ENCODE data around the gene NOBOX.
A peak's percentile ranks its signal among the peaks of the same experiment; 100 is the strongest.

The NOBOX gene

GRCh38 chr7:144398911-144399310, 4.6 kb downstream of the NOBOX start:
- CTCF ChIA-PET = interaction anchor here (1.6 kb wide), 1 partner anchor 13 kb away, joined by 3 read pairs; no protein-coding TSS in a partner anchor
- POLR2A ChIA-PET = no interaction called here
- no peak for TF ChIP-seq CTCF (IDR thresholded peaks at IDR 0.05; ENCODE audit: control extremely low read depth, extremely low read depth, low read depth, missing control alignments)
- DNase-seq (ENCODE audit: extremely low spot score) = no peak

- no peak for TF ChIP-seq CTCF (IDR thresholded peaks at IDR 0.05; ENCODE audit: control extremely low read depth, extremely low read depth, low read depth, missing control alignments)
- CTCF ChIA-PET = interaction anchor here (2.0 kb wide), 1 partner anchor 11 kb away, joined by 5 read pairs; no protein-coding TSS in a partner anchor
Measured at GRCh38 chr7:144398291-144398690, 5.2 kb downstream of the NOBOX start.

GRCh38 chr7:144397086-144397485, 6.4 kb downstream of the NOBOX start:
- DNase-seq (ENCODE audit: extremely low spot score) = no peak
- POLR2A ChIA-PET = no interaction called here
- CTCF ChIA-PET = interaction anchor here (2.0 kb wide), 1 partner anchor 10 kb away, joined by 5 read pairs; no protein-coding TSS in a partner anchor
- no peak for TF ChIP-seq CTCF (IDR thresholded peaks at IDR 0.05; ENCODE audit: control extremely low read depth, extremely low read depth, low read depth, missing control alignments)

More at GRCh38 chr7:144398291-144398690, 5.2 kb downstream of the NOBOX start:
- no peak for DNase-seq (ENCODE audit: extremely low spot score)
- POLR2A ChIA-PET = no interaction called here

- TF ChIP-seq CTCF (IDR thresholded peaks at IDR 0.05; ENCODE audit: control extremely low read depth, extremely low read depth, low read depth, missing control alignments) = peak; percentile 54
- CTCF ChIA-PET = interaction anchor here (0.6 to 3.0 kb wide), 11 partner anchors 9 to 217 kb away, joined by 3 to 17 read pairs (median 5); no protein-coding TSS in a partner anchor
- POLR2A ChIA-PET = no interaction called here
- DNase-seq (ENCODE audit: extremely low spot score) = peak; percentile 65
Measured at GRCh38 chr7:144391823-144392255, 11.7 kb downstream of the NOBOX start.

- no peak for TF ChIP-seq CTCF (IDR thresholded peaks at IDR 0.05; ENCODE audit: control extremely low read depth, extremely low read depth, low read depth, missing control alignments)
- ChIA-PET CTCF (interaction anchor here (1.2 to 3.0 kb wide), 8 partner anchors 10 to 216 kb away, joined by 3 to 17 read pairs (median 6); no protein-coding TSS in a partner anchor), POLR2A (interaction anchor here (0.6 kb wide), 1 partner anchor 1020 kb away, joined by 3 read pairs; no protein-coding TSS in a partner anchor)
- DNase-seq (ENCODE audit: extremely low spot score) = no peak
Measured at GRCh38 chr7:144391014-144391413, 12.5 kb downstream of the NOBOX start.

GRCh38 chr7:144390481-144390880, 13.0 kb downstream of the NOBOX start:
- CTCF ChIA-PET = interaction anchor here (2.2 to 3.0 kb wide), 2 partner anchors 12 kb away, joined by 9 to 17 read pairs; no protein-coding TSS in a partner anchor
- no peak for TF ChIP-seq CTCF (IDR thresholded peaks at IDR 0.05; ENCODE audit: control extremely low read depth, extremely low read depth, low read depth, missing control alignments)
- no peak for DNase-seq (ENCODE audit: extremely low spot score)
- POLR2A ChIA-PET = no interaction called here

All from GM10248 (cell line).